DOHH2 (cell line): ENCODE measurements around the gene NPY.

ENCODE experiments used
- EZH2phosphoT487 ChIP-seq: fragments of 200-600 bp; sonication (generic); IDR thresholded peaks from 2 replicates; pipeline ENCODE4 v1.6.1; 2017; ENCODE audit warnings: borderline replicate concordance, mild to moderate bottlenecking, antibody characterized with exemption, low read length, moderate library complexity, mixed read lengths
- TF ChIP-seq, protein P1 (sequence below): fragments of 200-600 bp; sonication (generic); IDR thresholded peaks from one replicate; pipeline ENCODE4 v1.5.1; 2014; ENCODE audit warnings: antibody characterized with exemption, mild to moderate bottlenecking, low read depth, low read length; ENCODE audit not compliant: poor library complexity, severe bottlenecking

DNA sequence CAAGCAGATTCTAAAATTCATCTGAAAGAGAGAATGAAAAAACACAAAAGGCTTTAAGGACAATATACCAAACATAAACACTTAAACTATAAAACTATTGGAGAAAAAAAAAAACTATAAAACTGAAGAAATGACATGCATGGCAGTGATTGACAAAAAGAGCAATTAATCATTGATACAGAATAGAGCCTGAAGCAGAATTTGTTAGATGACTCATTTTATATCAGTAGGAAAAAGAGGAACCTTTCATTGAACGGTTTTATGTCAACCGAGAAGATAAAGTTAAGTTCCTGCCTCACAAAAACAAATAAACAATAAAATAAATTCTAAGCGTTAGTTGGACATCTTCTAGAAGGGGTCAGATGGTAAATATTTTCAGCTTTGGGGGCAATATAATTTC, 23.3 kb downstream of the NPY start:
- TF ChIP-seq, protein P1, sequence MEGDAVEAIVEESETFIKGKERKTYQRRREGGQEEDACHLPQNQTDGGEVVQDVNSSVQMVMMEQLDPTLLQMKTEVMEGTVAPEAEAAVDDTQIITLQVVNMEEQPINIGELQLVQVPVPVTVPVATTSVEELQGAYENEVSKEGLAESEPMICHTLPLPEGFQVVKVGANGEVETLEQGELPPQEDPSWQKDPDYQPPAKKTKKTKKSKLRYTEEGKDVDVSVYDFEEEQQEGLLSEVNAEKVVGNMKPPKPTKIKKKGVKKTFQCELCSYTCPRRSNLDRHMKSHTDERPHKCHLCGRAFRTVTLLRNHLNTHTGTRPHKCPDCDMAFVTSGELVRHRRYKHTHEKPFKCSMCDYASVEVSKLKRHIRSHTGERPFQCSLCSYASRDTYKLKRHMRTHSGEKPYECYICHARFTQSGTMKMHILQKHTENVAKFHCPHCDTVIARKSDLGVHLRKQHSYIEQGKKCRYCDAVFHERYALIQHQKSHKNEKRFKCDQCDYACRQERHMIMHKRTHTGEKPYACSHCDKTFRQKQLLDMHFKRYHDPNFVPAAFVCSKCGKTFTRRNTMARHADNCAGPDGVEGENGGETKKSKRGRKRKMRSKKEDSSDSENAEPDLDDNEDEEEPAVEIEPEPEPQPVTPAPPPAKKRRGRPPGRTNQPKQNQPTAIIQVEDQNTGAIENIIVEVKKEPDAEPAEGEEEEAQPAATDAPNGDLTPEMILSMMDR, result no peak
- TF ChIP-seq EZH2phosphoT487, result no peak
